SK-N-SH (cell line): Measurements from ENCODE around the gene TANC1. TPM values are rescaled to one million over a fixed set of nuclear protein-coding genes. Genes with fewer than 3 reads are reported as not detected.
A peak's percentile ranks its signal among the peaks of the same experiment; 100 is the strongest.

Source experiments
- CTCF ChIA-PET: fragments of 300-600, 350-600 bp; formaldehyde crosslinking; extraction: SDS; loops from one replicate; lab custom pipeline; 2021; lab: Yijun Ruan, JAX
- POLR2A ChIA-PET: fragments of 350-600 bp; sonication (Branson Sonifier 250); formaldehyde crosslinking; extraction: SDS; loops from one replicate; lab custom pipeline; 2020; ENCODE audit warnings: antibody characterized with exemption, inconsistent platforms; lab: Yijun Ruan, JAX
- DNase-seq: peaks from one replicate; pipeline ENCODE4 v3.0.0; 2012
- H2AFZ ChIP-seq: fragments of 200-600 bp; sonication (generic); 2 replicates; pipeline ENCODE4 v1.8.1; 2016; ENCODE audit warnings: antibody characterized with exemption, mild to moderate bottlenecking, low read depth
- H3F3A ChIP-seq: fragments of 200-600 bp; sonication (generic); replicated peaks from 2 replicates; pipeline ENCODE3; 2016; ENCODE audit warnings: antibody characterized with exemption, mild to moderate bottlenecking; ENCODE audit not compliant: insufficient read depth
- H3K27ac ChIP-seq, 2 experiments: fragments of 200-500 bp in 1 of 2; fragments of 200-600 bp in 1 of 2; sonication (Bioruptor generic) in 1 of 2; sonication (generic), shearing (Covaris generic) in 1 of 2; 2 replicates each; pipeline versions ENCODE4 v1.5.1 to v1.6.1; 2014 to 2016; ENCODE audit warnings: low read depth in 2 of 2, inconsistent platforms in 1 of 2, low read length in 1 of 2, mild to moderate bottlenecking in 1 of 2, mixed read lengths in 1 of 2
- H3K27me3 ChIP-seq: fragments of 200-600 bp; sonication (generic), shearing (Covaris generic); 2 replicates; pipeline ENCODE4 v1.6.1; 2016; ENCODE audit warnings: mixed run types; ENCODE audit not compliant: insufficient read depth
- H3K36me3 ChIP-seq, 2 experiments: fragments of 200-500 bp in 1 of 2; fragments of 200-600 bp in 1 of 2; sonication (Bioruptor generic) in 1 of 2; sonication (generic) in 1 of 2; replicated peaks in 1 of 2; 2 replicates each; pipeline versions ENCODE3 to v1.5.1; 2014 to 2016; ENCODE audit warnings: low read length in 1 of 2, mild to moderate bottlenecking in 1 of 2; ENCODE audit not compliant: insufficient read depth in 2 of 2, control insufficient read depth in 1 of 2
- H3K4me1 ChIP-seq, 2 experiments: fragments of 200-500 bp in 1 of 2; fragments of 200-600 bp in 1 of 2; sonication (Bioruptor generic) in 1 of 2; sonication (generic), shearing (Covaris generic) in 1 of 2; 2 replicates each; pipeline versions ENCODE4 v1.5.1 to v1.6.1; 2014 to 2016; ENCODE audit warnings: low read depth in 1 of 2, low read length in 1 of 2, mixed run types in 1 of 2; ENCODE audit not compliant: insufficient read depth in 2 of 2, control insufficient read depth in 1 of 2
- H3K4me2 ChIP-seq: fragments of 200-600 bp; sonication (generic), shearing (Covaris generic); 2 replicates; pipeline ENCODE4 v1.6.1; 2017; ENCODE audit warnings: mixed run types
- H3K4me3 ChIP-seq, 2 experiments: fragments of 200-500 bp in 1 of 2; fragments of 200-600 bp in 1 of 2; sonication (Bioruptor generic) in 1 of 2; sonication (generic), shearing (Covaris generic) in 1 of 2; 2 replicates each; pipeline versions ENCODE4 v1.5.1 to v1.8.1; 2014 to 2016; ENCODE audit warnings: low read depth in 2 of 2, inconsistent platforms in 1 of 2, low read length in 1 of 2, mild to moderate bottlenecking in 1 of 2, mixed read lengths in 1 of 2, moderate library complexity in 1 of 2
- H3K79me2 ChIP-seq: fragments of 200-600 bp; sonication (generic); 2 replicates; pipeline ENCODE4 v1.8.1; 2017; ENCODE audit warnings: mild to moderate bottlenecking; ENCODE audit not compliant: insufficient read depth
- H3K9ac ChIP-seq: fragments of 200-600 bp; sonication (generic); 2 replicates; pipeline ENCODE4 v1.6.1; 2017; ENCODE audit warnings: mixed run types
- H3K9me2 ChIP-seq: fragments of 200-600 bp; sonication (generic); 2 replicates; pipeline ENCODE4 v1.6.1; 2017; ENCODE audit warnings: mixed run types
- H3K9me3 ChIP-seq: fragments of 200-600 bp; sonication (generic); 2 replicates; pipeline ENCODE4 v1.6.1; 2017; ENCODE audit warnings: mixed run types, mild to moderate bottlenecking, moderate library complexity
- H4K20me1 ChIP-seq: fragments of 200-600 bp; sonication (generic); 2 replicates; pipeline ENCODE4 v1.6.1; 2017; ENCODE audit warnings: mild to moderate bottlenecking, mixed run types; ENCODE audit not compliant: insufficient read depth
- CHD2 ChIP-seq: fragments of 150-350 bp; IDR thresholded peaks from 2 replicates; pipeline ENCODE4 v1.6.1; 2018; ENCODE audit warnings: low read length; ENCODE audit not compliant: partially characterized antibody
- ELF1 ChIP-seq: IDR thresholded peaks from 2 replicates; pipeline ENCODE4 v1.4.0; 2012
- EP300 ChIP-seq, 2 experiments: IDR thresholded peaks; 2 replicates each; pipeline versions ENCODE4 v1.4.0 to v1.6.1; 2012; ENCODE audit warnings: borderline replicate concordance in 1 of 2, low read depth in 1 of 2, low read length in 1 of 2
- FOXJ3 ChIP-seq: sonication (generic); formaldehyde crosslinking; IDR thresholded peaks from 2 replicates; pipeline ENCODE4 v1.5.1; 2020; ENCODE audit warnings: mild to moderate bottlenecking, missing genetic modification reagents
- FOXM1 ChIP-seq: IDR thresholded peaks from 2 replicates; pipeline ENCODE4 v1.4.0; 2012; ENCODE audit warnings: low read depth, mild to moderate bottlenecking
- JUND ChIP-seq: IDR thresholded peaks from 2 replicates; pipeline ENCODE4 v1.4.0; 2012
- NFIC ChIP-seq: IDR thresholded peaks from 2 replicates; pipeline ENCODE4 v1.4.0; 2012; ENCODE audit warnings: borderline replicate concordance
- RCOR1 ChIP-seq: fragments of 150-350 bp; IDR thresholded peaks from 2 replicates; pipeline ENCODE4 v1.6.1; 2017; ENCODE audit warnings: antibody characterized with exemption, low read length
- RFX5 ChIP-seq: IDR thresholded peaks from 2 replicates; pipeline ENCODE4 v1.6.1; 2012; ENCODE audit warnings: mild to moderate bottlenecking, improper control_type of control experiment, low read length
- TEAD4 ChIP-seq: IDR thresholded peaks from 2 replicates; pipeline ENCODE4 v1.4.0; 2012; ENCODE audit warnings: mild to moderate bottlenecking, borderline replicate concordance; ENCODE audit not compliant: insufficient read depth
- WGBS: methylation state at CpG from one replicate; pipeline ENCODE4 v1.1.6; 2017; ENCODE audit warnings: low lambda C conversion rate; 5-methylcytosine and 5-hydroxymethylcytosine counted together
- polyA plus RNA-seq, 3 experiments: library from polyadenylated mRNA; depleted of rRNA; stranded (reverse); fragments of >200 nt; gene quantifications; 2 replicates each; pipeline ENCODE4 v1.2.3, GENCODE V29; 2012
- TF ChIP-seq, protein P1 (sequence below): fragments of 150-350 bp; IDR thresholded peaks from 2 replicates; pipeline ENCODE4 v1.6.1; 2017; ENCODE audit warnings: antibody characterized with exemption, low read length, low read depth, borderline replicate concordance
- TF ChIP-seq, protein P2 (sequence below): IDR thresholded peaks from 2 replicates; pipeline ENCODE4; 2012
- TF ChIP-seq, protein P3 (sequence below): fragments of 200-600 bp; sonication (generic); IDR thresholded peaks from 2 replicates; pipeline ENCODE4 v1.6.1; 2017; ENCODE audit warnings: antibody characterized with exemption, mild to moderate bottlenecking, moderate library complexity
- TF ChIP-seq, protein P4 (sequence below): IDR thresholded peaks from 2 replicates; pipeline ENCODE4 v1.4.0; 2012; ENCODE audit warnings: low read depth, borderline replicate concordance

TANC1 gene
- polyA plus RNA-seq, 1 of the 3 experiments (the other 2 are of a cell fraction) = 19.2 TPM

DNA sequence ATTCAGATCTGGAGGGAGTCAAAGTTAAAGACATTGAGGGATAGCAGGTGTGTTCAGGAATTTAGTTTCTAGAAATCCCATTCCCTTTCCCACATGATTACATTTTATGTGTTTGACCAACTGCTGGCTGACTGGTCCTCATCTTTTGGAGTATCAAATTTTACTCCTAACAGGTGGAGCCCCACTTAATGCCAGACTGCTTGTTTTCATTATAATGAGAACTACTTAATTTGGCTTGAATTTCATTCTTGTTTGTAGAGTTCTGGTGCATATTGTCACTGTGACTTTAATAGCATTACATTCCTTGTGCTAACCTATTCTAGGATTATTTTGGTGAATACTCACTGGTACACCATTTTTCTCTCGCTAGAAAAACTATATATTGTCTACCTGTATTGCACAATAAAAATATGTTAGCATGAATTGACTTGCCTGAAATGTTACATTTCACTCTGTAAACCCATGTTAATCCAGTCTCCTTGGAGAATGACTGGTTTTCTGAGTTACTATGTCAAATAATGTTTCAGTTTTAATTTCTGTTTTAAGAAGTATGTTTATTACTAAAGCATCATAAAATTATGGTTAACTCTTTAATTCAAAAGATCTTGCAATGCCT, 98.2 kb downstream of the TANC1 start (continued):
- TF ChIP-seq, protein P1, sequence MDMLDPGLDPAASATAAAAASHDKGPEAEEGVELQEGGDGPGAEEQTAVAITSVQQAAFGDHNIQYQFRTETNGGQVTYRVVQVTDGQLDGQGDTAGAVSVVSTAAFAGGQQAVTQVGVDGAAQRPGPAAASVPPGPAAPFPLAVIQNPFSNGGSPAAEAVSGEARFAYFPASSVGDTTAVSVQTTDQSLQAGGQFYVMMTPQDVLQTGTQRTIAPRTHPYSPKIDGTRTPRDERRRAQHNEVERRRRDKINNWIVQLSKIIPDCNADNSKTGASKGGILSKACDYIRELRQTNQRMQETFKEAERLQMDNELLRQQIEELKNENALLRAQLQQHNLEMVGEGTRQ = no peak
- TF ChIP-seq FOXJ3 (no peak), NFIC (no peak)

DNA sequence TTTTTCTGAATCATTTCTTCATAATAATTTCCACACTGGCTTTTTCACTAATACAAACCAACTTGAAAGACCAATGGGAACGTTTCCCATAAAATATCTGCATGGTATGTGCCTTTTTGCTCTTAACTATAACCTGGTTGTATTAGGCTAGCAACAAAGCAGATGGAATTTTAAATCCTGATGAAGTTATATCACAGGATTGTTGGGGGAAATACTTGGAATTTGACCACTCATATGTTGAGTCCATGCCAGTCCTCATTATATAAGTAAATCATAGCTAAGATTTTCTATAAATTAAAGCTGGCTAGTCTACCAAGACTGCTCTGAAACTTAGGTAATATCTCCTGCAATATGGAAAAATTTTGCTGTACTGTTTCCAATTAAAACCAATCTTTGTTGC, 99.5 kb downstream of the TANC1 start:
- H3K4me1 ChIP-seq = peaks cover 25 to 41% of the 10 kb centered on the region in 2 experiments; a peak in 3 of 4 replicates
- H4K20me1 ChIP-seq = no peaks in the 10 kb centered on the region
- POLR2A ChIA-PET = no interaction called here
- H3K4me2 ChIP-seq = no peak overlapping the region
- H2AFZ ChIP-seq = no peak overlapping the region
- H3K27ac ChIP-seq = peak overlapping the region in 1 of 2 experiments; percentile 47; a peak in 2 of 4 replicates
- no peaks in the 10 kb centered on the region for H3K9me2 ChIP-seq
- no peak overlapping the region for H3K9ac ChIP-seq
- H3K79me2 ChIP-seq = peaks cover 45% of the 10 kb centered on the region
- peaks cover 9% of the 10 kb centered on the region for H3F3A ChIP-seq
- H3K36me3 ChIP-seq = peaks cover 9 to 16% of the 10 kb centered on the region in 2 experiments
- no peaks in the 10 kb centered on the region for H3K9me3 ChIP-seq
- no peaks in the 10 kb centered on the region for H3K27me3 ChIP-seq
- 88% methylated on average over 1 of the region's 1 CpG for WGBS
- TF ChIP-seq, protein P2, sequence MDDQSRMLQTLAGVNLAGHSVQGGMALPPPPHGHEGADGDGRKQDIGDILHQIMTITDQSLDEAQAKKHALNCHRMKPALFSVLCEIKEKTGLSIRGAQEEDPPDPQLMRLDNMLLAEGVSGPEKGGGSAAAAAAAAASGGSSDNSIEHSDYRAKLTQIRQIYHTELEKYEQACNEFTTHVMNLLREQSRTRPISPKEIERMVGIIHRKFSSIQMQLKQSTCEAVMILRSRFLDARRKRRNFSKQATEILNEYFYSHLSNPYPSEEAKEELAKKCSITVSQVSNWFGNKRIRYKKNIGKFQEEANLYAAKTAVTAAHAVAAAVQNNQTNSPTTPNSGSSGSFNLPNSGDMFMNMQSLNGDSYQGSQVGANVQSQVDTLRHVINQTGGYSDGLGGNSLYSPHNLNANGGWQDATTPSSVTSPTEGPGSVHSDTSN = no peak
- TF ChIP-seq RCOR1 (no peak), RFX5 (no peak), ELF1 (no peak), JUND (no peak)
- TF ChIP-seq, protein P3, sequence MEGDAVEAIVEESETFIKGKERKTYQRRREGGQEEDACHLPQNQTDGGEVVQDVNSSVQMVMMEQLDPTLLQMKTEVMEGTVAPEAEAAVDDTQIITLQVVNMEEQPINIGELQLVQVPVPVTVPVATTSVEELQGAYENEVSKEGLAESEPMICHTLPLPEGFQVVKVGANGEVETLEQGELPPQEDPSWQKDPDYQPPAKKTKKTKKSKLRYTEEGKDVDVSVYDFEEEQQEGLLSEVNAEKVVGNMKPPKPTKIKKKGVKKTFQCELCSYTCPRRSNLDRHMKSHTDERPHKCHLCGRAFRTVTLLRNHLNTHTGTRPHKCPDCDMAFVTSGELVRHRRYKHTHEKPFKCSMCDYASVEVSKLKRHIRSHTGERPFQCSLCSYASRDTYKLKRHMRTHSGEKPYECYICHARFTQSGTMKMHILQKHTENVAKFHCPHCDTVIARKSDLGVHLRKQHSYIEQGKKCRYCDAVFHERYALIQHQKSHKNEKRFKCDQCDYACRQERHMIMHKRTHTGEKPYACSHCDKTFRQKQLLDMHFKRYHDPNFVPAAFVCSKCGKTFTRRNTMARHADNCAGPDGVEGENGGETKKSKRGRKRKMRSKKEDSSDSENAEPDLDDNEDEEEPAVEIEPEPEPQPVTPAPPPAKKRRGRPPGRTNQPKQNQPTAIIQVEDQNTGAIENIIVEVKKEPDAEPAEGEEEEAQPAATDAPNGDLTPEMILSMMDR = no peak
- TF ChIP-seq, all 33 proteins: peak for 0
- no peak overlapping the region for H3K4me3 ChIP-seq
- DNase-seq = no peak
- CTCF ChIA-PET = interaction anchor here (1.2 to 1.3 kb wide), 2 partner anchors 15 to 51 kb away, joined by 3 to 5 read pairs; no protein-coding TSS in a partner anchor

DNA sequence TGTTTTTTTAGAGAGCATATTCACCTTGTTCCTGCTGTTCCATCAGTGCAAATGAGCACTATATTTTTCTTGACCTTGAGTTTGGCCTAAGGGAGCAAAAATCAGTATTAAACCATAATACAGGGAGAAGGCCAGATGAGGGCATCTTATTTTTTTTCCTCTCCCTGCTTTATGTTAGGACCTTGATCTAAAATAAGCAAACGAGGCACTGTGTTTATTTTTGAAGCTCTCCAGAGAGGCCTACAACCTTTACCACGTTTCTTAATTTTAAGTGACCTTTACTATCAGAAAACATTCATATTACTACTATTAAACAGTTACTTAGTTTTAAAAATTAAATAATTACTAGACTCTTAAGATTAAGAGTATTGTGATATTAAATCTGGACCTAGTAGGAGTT, 100.8 kb downstream of the TANC1 start:
- POLR2A ChIA-PET = no interaction called here
- DNase-seq = no peak
- Histone ChIP-seq H3K36me3 (peaks cover 9 to 16% of the 10 kb centered on the region in 2 experiments), H3F3A (peaks cover 17% of the 10 kb centered on the region), H3K9me3 (no peaks in the 10 kb centered on the region), H3K4me1 (peaks cover 16 to 44% of the 10 kb centered on the region in 2 experiments; a peak in 3 of 4 replicates), H2AFZ (0 out of 2 replicates have a peak overlapping the region, but pooled peaks have one; percentile 11), H3K27ac (peak overlapping the region in 1 of 2 experiments; percentile 86; a peak in 2 of 4 replicates), H3K27me3 (no peaks in the 10 kb centered on the region), H3K9ac (peak overlapping the region; percentile 25; the same call in 1 of the 2 replicates), H3K79me2 (peaks cover 45% of the 10 kb centered on the region), H3K4me3 (no peak overlapping the region), H4K20me1 (no peaks in the 10 kb centered on the region), H3K9me2 (no peaks in the 10 kb centered on the region), H3K4me2 (no peak overlapping the region)
- WGBS = 70% methylated on average over 2 of the region's 2 CpGs
- TF ChIP-seq TEAD4 (no peak), EP300 (IDR thresholded peaks at IDR 0.05; ENCODE audit: borderline replicate concordance in 1 of 2, low read depth in 1 of 2, low read length in 1 of 2) (no peak), FOXM1 (no peak), CHD2 (no peak)
- TF ChIP-seq, protein P4, sequence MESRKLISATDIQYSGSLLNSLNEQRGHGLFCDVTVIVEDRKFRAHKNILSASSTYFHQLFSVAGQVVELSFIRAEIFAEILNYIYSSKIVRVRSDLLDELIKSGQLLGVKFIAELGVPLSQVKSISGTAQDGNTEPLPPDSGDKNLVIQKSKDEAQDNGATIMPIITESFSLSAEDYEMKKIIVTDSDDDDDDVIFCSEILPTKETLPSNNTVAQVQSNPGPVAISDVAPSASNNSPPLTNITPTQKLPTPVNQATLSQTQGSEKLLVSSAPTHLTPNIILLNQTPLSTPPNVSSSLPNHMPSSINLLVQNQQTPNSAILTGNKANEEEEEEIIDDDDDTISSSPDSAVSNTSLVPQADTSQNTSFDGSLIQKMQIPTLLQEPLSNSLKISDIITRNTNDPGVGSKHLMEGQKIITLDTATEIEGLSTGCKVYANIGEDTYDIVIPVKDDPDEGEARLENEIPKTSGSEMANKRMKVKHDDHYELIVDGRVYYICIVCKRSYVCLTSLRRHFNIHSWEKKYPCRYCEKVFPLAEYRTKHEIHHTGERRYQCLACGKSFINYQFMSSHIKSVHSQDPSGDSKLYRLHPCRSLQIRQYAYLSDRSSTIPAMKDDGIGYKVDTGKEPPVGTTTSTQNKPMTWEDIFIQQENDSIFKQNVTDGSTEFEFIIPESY = no peak
- CTCF ChIA-PET = no interaction called here
